Stimulated activated CD4-positive, alpha-beta T cell treated with anti-CD3 and anti-CD28 coated beads, Interleukin-4, amount 100 ng/mL, for 1 hour (primary cell): ENCODE results near the gene CRY1.
A peak's percentile ranks its signal among the peaks of the same experiment; 100 is the strongest.

Source experiments
- DNase-seq: peaks from one replicate; pipeline ENCODE4 v3.0.0-alpha.2; 2020

The CRY1 gene

GRCh38 chr12:107093417-107094182 lies at the start of gene CRY1:
CRY1 (minus strand) TSS chr12:107093549; CDS start chr12:107092961, 588 bp downstream.
- DNase-seq: peak; percentile 92

- DNase-seq: no peak
Observed at GRCh38 chr12:107139787-107140186, 46.4 kb upstream of the CRY1 start.

GRCh38 chr12:107138990-107139389 lies 45.6 kb upstream of the CRY1 start:
- no peak for DNase-seq

GRCh38 chr12:107135177-107135576 lies 41.8 kb upstream of the CRY1 start:
- no peak for DNase-seq

GRCh38 chr12:107134558-107134957 lies 41.2 kb upstream of the CRY1 start:
- peak; percentile 8 for DNase-seq

- no peak for DNase-seq
Observed at GRCh38 chr12:107133462-107133861, 40.1 kb upstream of the CRY1 start.

GRCh38 chr12:107131832-107132616 lies 38.7 kb upstream of the CRY1 start:
- DNase-seq: no peak

- no peak for DNase-seq
Observed at GRCh38 chr12:107130830-107131611, 37.7 kb upstream of the CRY1 start.

- DNase-seq: no peak
Observed at GRCh38 chr12:107129315-107129930, 36.1 kb upstream of the CRY1 start.

- no peak for DNase-seq
Observed at GRCh38 chr12:107127482-107128430, 34.4 kb upstream of the CRY1 start.

GRCh38 chr12:107126796-107127481 lies 33.6 kb upstream of the CRY1 start:
- no peak for DNase-seq

GRCh38 chr12:107125833-107126232 lies 32.5 kb upstream of the CRY1 start:
- DNase-seq: no peak

- DNase-seq: no peak
Observed at GRCh38 chr12:107122452-107122958, 29.2 kb upstream of the CRY1 start.

- no peak for DNase-seq
Observed at GRCh38 chr12:107119091-107119490, 25.7 kb upstream of the CRY1 start.

- no peak for DNase-seq
Observed at GRCh38 chr12:107118624-107119023, 25.3 kb upstream of the CRY1 start.

- no peak for DNase-seq
Observed at GRCh38 chr12:107115119-107115518, 21.8 kb upstream of the CRY1 start.

GRCh38 chr12:107111314-107111713 lies 18.0 kb upstream of the CRY1 start:
- DNase-seq: no peak

GRCh38 chr12:107109726-107110719 lies 16.7 kb upstream of the CRY1 start:
- DNase-seq: no peak

GRCh38 chr12:107108995-107109508 lies 15.7 kb upstream of the CRY1 start:
- no peak for DNase-seq
